GM18502 (cell line): Measurements from ENCODE around the gene PRKG2.
"Not testable (repeated sequence)": the region's sequence is repeated elsewhere in the genome, so short reads cannot be mapped to it uniquely, and the experiment has no call there.

Source experiments
- ATAC-seq: cut with Tn5 transposase; IDR thresholded peaks from one replicate; pipeline ENCODE4 v1.9.1; 2021; ENCODE audit warnings: mild to moderate bottlenecking; ENCODE audit not compliant: unreplicated experiment, poor library complexity

The PRKG2 gene

GRCh38 chr4:81214881-81215868 lies at the start of gene PRKG2:
Gene PRKG2, minus strand, starts transcription at chr4:81215222. Its CDS starts 10,175 bp downstream, at chr4:81205047.
- no peak for ATAC-seq

- ATAC-seq: no peak
Measured at GRCh38 chr4:81260443-81261101, 45.5 kb upstream of the PRKG2 start.

GRCh38 chr4:81258841-81259550 lies 44.0 kb upstream of the PRKG2 start:
- no peak for ATAC-seq

GRCh38 chr4:81257816-81258215 lies 42.8 kb upstream of the PRKG2 start:
- ATAC-seq: no peak

GRCh38 chr4:81257021-81257420 lies 42.0 kb upstream of the PRKG2 start:
- no peak for ATAC-seq

GRCh38 chr4:81256059-81256970 lies 41.3 kb upstream of the PRKG2 start:
- ATAC-seq: no peak

GRCh38 chr4:81255524-81255923 lies 40.5 kb upstream of the PRKG2 start:
- no peak for ATAC-seq

GRCh38 chr4:81250430-81250829 lies 35.4 kb upstream of the PRKG2 start:
- ATAC-seq: no peak

GRCh38 chr4:81245218-81246009 lies 30.4 kb upstream of the PRKG2 start:
- no peak for ATAC-seq

GRCh38 chr4:81237791-81238190 lies 22.8 kb upstream of the PRKG2 start:
- ATAC-seq: no peak

- ATAC-seq: no peak
Measured at GRCh38 chr4:81235982-81236749, 21.1 kb upstream of the PRKG2 start.

GRCh38 chr4:81227968-81228367 lies 12.9 kb upstream of the PRKG2 start:
- ATAC-seq: no peak

- no peak for ATAC-seq
Measured at GRCh38 chr4:81227138-81227537, 12.1 kb upstream of the PRKG2 start.

- no peak for ATAC-seq
Measured at GRCh38 chr4:81225252-81225651, 10.2 kb upstream of the PRKG2 start.

- ATAC-seq: not testable (repeated sequence)
Measured at GRCh38 chr4:81222082-81222472, 7.1 kb upstream of the PRKG2 start.

- ATAC-seq: no peak
Measured at GRCh38 chr4:81221303-81222081, 6.5 kb upstream of the PRKG2 start.

GRCh38 chr4:81220271-81220670 lies 5.2 kb upstream of the PRKG2 start:
- no peak for ATAC-seq

GRCh38 chr4:81218206-81218605 lies 3.2 kb upstream of the PRKG2 start:
- no peak for ATAC-seq
